Measurements from ENCODE around the gene TMEM120B.

GRCh38 chr12:121794534-121795033, 82.0 kb downstream of the TMEM120B start:
- TF ChIP-seq CTCF (IDR thresholded peaks at IDR 0.05) (no peak), POLR2AphosphoS5 (IDR thresholded peaks at IDR 0.05; ENCODE audit: insufficient read depth in 1 of 2, low read depth in 1 of 2) (no peak), POLR2A (IDR thresholded peaks at IDR 0.05) (no peak)
